HepG2 (cell line): Measurements from ENCODE around the gene IRF1. TPM values are rescaled to one million over a fixed set of nuclear protein-coding genes. Genes with fewer than 3 reads are reported as not detected.

ENCODE experiments used
- BCL3 ChIP-seq: sonication (generic); formaldehyde crosslinking; IDR thresholded peaks from 2 replicates; pipeline ENCODE4 v1.5.1; 2020; ENCODE audit warnings: mild to moderate bottlenecking, missing genetic modification reagents, moderate library complexity
- CREBL2 ChIP-seq: sonication (generic); formaldehyde crosslinking; IDR thresholded peaks from 2 replicates; pipeline ENCODE4 v1.8.1; 2023; ENCODE audit warnings: missing genetic modification reagents, mild to moderate bottlenecking, borderline replicate concordance
- EP300 ChIP-seq, 3 experiments: sonication (generic) in 1 of 3; formaldehyde crosslinking in 1 of 3; IDR thresholded peaks; 2 replicates each; pipeline versions ENCODE4 v1.5.1 to v1.6.1; 2011 to 2020; ENCODE audit warnings: low read depth in 2 of 3, low read length in 2 of 3, borderline replicate concordance in 1 of 3, improper control_type of control experiment in 1 of 3, mild to moderate bottlenecking in 1 of 3, missing genetic modification reagents in 1 of 3, moderate library complexity in 1 of 3
- GTF3A ChIP-seq: sonication (generic); formaldehyde crosslinking; conservative IDR thresholded peaks from 2 replicates; pipeline ENCODE4 v1.4.0; 2020; ENCODE audit warnings: mild to moderate bottlenecking, missing genetic modification reagents
- NPAS2 ChIP-seq: sonication (generic); formaldehyde crosslinking; IDR thresholded peaks from 2 replicates; pipeline ENCODE4 v1.8.0; 2022; ENCODE audit warnings: mild to moderate bottlenecking, missing genetic modification reagents, borderline replicate concordance
- NR2F1 ChIP-seq, 2 experiments: fragments of 450-650 bp in 1 of 2; formaldehyde crosslinking in 1 of 2; IDR thresholded peaks; 2 replicates each; pipeline versions ENCODE4 v1.5.0 to v1.6.1; 2016 to 2020; ENCODE audit warnings: mild to moderate bottlenecking in 1 of 2, missing compliant biosample characterization in 1 of 2, missing genetic modification reagents in 1 of 2, moderate library complexity in 1 of 2
- SALL1 ChIP-seq: sonication (generic); formaldehyde crosslinking; IDR thresholded peaks from 2 replicates; pipeline ENCODE4 v1.8.0; 2022; ENCODE audit warnings: mild to moderate bottlenecking, missing genetic modification reagents
- SAP130 ChIP-seq: IDR thresholded peaks from 2 replicates; pipeline ENCODE4 v1.6.1; 2016; ENCODE audit warnings: low read depth
- SMAD9 ChIP-seq: sonication (generic); formaldehyde crosslinking; IDR thresholded peaks from 2 replicates; pipeline ENCODE4 v1.5.1; 2020; ENCODE audit warnings: mild to moderate bottlenecking, missing genetic modification reagents
- SMARCE1 ChIP-seq: fragments of 450-650 bp; IDR thresholded peaks from 2 replicates; pipeline ENCODE4 v1.6.1; 2017; ENCODE audit warnings: borderline replicate concordance
- SOX6 ChIP-seq, 2 experiments: fragments of 450-650 bp in 1 of 2; sonication (generic) in 1 of 2; formaldehyde crosslinking in 1 of 2; IDR thresholded peaks; 2 replicates each; pipeline versions ENCODE4 v1.4.0 to v1.6.1; 2017 to 2020; ENCODE audit warnings: antibody characterized with exemption in 1 of 2, mild to moderate bottlenecking in 1 of 2, missing genetic modification reagents in 1 of 2
- THYN1 ChIP-seq: sonication (generic); formaldehyde crosslinking; IDR thresholded peaks from 2 replicates; pipeline ENCODE4 v1.8.1; 2023; ENCODE audit warnings: low read depth, mild to moderate bottlenecking, moderate library complexity, missing genetic modification reagents, borderline replicate concordance
- TOE1 ChIP-seq: sonication (generic); formaldehyde crosslinking; IDR thresholded peaks from 2 replicates; pipeline ENCODE4 v1.4.0; 2020; ENCODE audit warnings: mild to moderate bottlenecking, missing genetic modification reagents
- ZBTB42 ChIP-seq: sonication (generic); formaldehyde crosslinking; IDR thresholded peaks from 2 replicates; pipeline ENCODE4 v1.5.0; 2020; ENCODE audit warnings: mild to moderate bottlenecking, missing genetic modification reagents
- ZBTB8A ChIP-seq: sonication (generic); formaldehyde crosslinking; IDR thresholded peaks from 2 replicates; pipeline ENCODE4 v1.4.0; 2020; ENCODE audit warnings: mild to moderate bottlenecking, low read depth, missing genetic modification reagents, borderline replicate concordance
- ZFY ChIP-seq: sonication (generic); formaldehyde crosslinking; IDR thresholded peaks from 2 replicates; pipeline ENCODE4 v1.4.0; 2020; ENCODE audit warnings: missing genetic modification reagents
- ZMAT3 ChIP-seq: sonication (generic); formaldehyde crosslinking; conservative IDR thresholded peaks from 2 replicates; pipeline ENCODE4 v1.7.0; 2021; ENCODE audit warnings: missing genetic modification reagents
- ZNF263 ChIP-seq: sonication (generic); formaldehyde crosslinking; IDR thresholded peaks from 2 replicates; pipeline ENCODE4 v1.4.0; 2020; ENCODE audit warnings: missing genetic modification reagents
- ZNF552 ChIP-seq: sonication (generic); formaldehyde crosslinking; IDR thresholded peaks from 2 replicates; pipeline ENCODE4 v1.9.0; 2022; ENCODE audit warnings: missing genetic modification reagents, mild to moderate bottlenecking, borderline replicate concordance
- ZNF674 ChIP-seq: sonication (generic); formaldehyde crosslinking; IDR thresholded peaks from 2 replicates; pipeline ENCODE4 v1.5.0; 2020; ENCODE audit warnings: low read depth, mild to moderate bottlenecking, missing genetic modification reagents
- ZNF746 ChIP-seq: sonication (generic); formaldehyde crosslinking; IDR thresholded peaks from 2 replicates; pipeline ENCODE4 v1.8.0; 2022; ENCODE audit warnings: mild to moderate bottlenecking, missing genetic modification reagents
- ZSCAN31 ChIP-seq: sonication (generic); formaldehyde crosslinking; IDR thresholded peaks from 2 replicates; pipeline ENCODE4 v1.5.0; 2020; ENCODE audit warnings: low read depth, mild to moderate bottlenecking, missing genetic modification reagents
- polyA plus RNA-seq, 8 experiments: library from polyadenylated mRNA; depleted of rRNA in 3 of 8; stranded (reverse) in 7 of 8; unstranded in 1 of 8; fragments of >200 nt; fragmentation: Illumina TruSeq in 4 of 8; extraction: Trizol in 4 of 8; gene quantifications; 2 replicates each; pipeline versions ENCODE4 v1.2.1 to v1.2.3, GENCODE V29; 2011 to 2016; ENCODE audit warnings: low read depth in 4 of 8, missing spikeins in 1 of 8, mixed read lengths in 1 of 8; ENCODE audit not compliant: insufficient read depth in 1 of 8
- total RNA-seq, 5 experiments: library from RNA; depleted of rRNA; stranded (reverse); fragments of >200 nt; fragmentation: Illumina TruSeq; extraction: Trizol; gene quantifications; 2 replicates each; pipeline ENCODE4 v1.2.3, GENCODE V29; 2016; ENCODE audit warnings: low read depth in 1 of 5
- TF ChIP-seq, protein P1 (sequence below): sonication (generic); formaldehyde crosslinking; IDR thresholded peaks from 2 replicates; pipeline ENCODE4 v1.5.0; 2020; ENCODE audit warnings: mild to moderate bottlenecking, missing genetic modification reagents, borderline replicate concordance
- TF ChIP-seq, protein P2 (sequence below): sonication (generic); formaldehyde crosslinking; conservative IDR thresholded peaks from 2 replicates; pipeline ENCODE4 v1.8.1; 2023; ENCODE audit warnings: missing genetic modification reagents

Gene IRF1
- total and polyA plus RNA-seq, 2 of the 13 experiments (the other 11 are each of a cell fraction or from before 2014, with no cell fraction given), result 4.1 to 8.8 TPM

GRCh38 chr5:132501961-132502931 lies 11.7 kb upstream of the IRF1 start (continued):
- TF ChIP-seq SMARCE1 (no peak), ZMAT3 (CRISPR knock-in tag) (0 out of 2 replicates have a peak, but pooled peaks have one; percentile 33), SAP130 (peak; percentile 55), ZBTB8A (CRISPR knock-in tag) (no peak), ZNF674 (CRISPR knock-in tag) (no peak), SMAD9 (CRISPR knock-in tag) (no peak), ZSCAN31 (CRISPR knock-in tag) (no peak), EP300 (IDR thresholded peaks at IDR 0.05; ENCODE audit: low read depth in 2 of 2, low read length in 2 of 2) (0 out of 4 replicates have a peak, but pooled peaks of 1 of the 2 experiments have one; percentile 25), EP300 (CRISPR knock-in tag; IDR thresholded peaks at IDR 0.05; ENCODE audit: borderline replicate concordance) (no peak), CREBL2 (CRISPR knock-in tag) (no peak), GTF3A (CRISPR knock-in tag) (no peak), THYN1 (CRISPR knock-in tag) (no peak), NR2F1 (CRISPR knock-in tag; IDR thresholded peaks at IDR 0.05) (peak; percentile 31 to 40; a peak in 3 of 4 replicates), ZBTB42 (no peak), NPAS2 (CRISPR knock-in tag) (no peak), ZNF263 (CRISPR knock-in tag) (peak; percentile 21; the same call in 1 of the 2 replicates), SOX6 (IDR thresholded peaks at IDR 0.05) (no peak), SOX6 (CRISPR knock-in tag; IDR thresholded peaks at IDR 0.05) (peak; percentile 63), BCL3 (CRISPR knock-in tag) (no peak), ZNF746 (CRISPR knock-in tag) (no peak), ZFY (CRISPR knock-in tag) (peak; percentile 62), ZNF552 (CRISPR knock-in tag) (no peak), TOE1 (no peak), SALL1 (peak; percentile 64)
- TF ChIP-seq, protein P1, sequence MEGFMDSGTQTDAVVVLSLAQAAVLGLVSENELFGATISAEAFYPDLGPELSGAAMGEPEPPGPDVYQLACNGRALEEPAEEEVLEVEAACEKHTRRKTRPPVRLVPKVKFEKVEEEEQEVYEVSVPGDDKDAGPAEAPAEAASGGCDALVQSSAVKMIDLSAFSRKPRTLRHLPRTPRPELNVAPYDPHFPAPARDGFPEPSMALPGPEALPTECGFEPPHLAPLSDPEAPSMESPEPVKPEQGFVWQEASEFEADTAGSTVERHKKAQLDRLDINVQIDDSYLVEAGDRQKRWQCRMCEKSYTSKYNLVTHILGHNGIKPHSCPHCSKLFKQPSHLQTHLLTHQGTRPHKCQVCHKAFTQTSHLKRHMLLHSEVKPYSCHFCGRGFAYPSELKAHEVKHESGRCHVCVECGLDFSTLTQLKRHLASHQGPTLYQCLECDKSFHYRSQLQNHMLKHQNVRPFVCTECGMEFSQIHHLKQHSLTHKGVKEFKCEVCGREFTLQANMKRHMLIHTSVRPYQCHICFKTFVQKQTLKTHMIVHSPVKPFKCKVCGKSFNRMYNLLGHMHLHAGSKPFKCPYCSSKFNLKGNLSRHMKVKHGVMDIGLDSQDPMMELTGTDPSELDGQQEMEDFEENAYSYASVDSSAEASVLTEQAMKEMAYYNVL, result no peak
- TF ChIP-seq, protein P2, sequence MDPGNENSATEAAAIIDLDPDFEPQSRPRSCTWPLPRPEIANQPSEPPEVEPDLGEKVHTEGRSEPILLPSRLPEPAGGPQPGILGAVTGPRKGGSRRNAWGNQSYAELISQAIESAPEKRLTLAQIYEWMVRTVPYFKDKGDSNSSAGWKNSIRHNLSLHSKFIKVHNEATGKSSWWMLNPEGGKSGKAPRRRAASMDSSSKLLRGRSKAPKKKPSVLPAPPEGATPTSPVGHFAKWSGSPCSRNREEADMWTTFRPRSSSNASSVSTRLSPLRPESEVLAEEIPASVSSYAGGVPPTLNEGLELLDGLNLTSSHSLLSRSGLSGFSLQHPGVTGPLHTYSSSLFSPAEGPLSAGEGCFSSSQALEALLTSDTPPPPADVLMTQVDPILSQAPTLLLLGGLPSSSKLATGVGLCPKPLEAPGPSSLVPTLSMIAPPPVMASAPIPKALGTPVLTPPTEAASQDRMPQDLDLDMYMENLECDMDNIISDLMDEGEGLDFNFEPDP (CRISPR knock-in tag), result no peak
